Tibial nerve (tissue), 4 donors: Measurements from ENCODE around the gene MARVELD1.

Source experiments
- EP300 ChIP-seq, 2 donors: sonication (generic); formaldehyde crosslinking; IDR thresholded peaks; one replicate each; pipeline ENCODE4 v1.6.1; 2017; ENCODE audit warnings: antibody characterized with exemption in 2 of 2, mild to moderate bottlenecking in 1 of 2
- POLR2A ChIP-seq, 2 donors: fragments of 450-650 bp; IDR thresholded peaks; one replicate each; pipeline ENCODE4 v1.6.1; 2017; ENCODE audit warnings: antibody characterized with exemption in 2 of 2, mild to moderate bottlenecking in 2 of 2, moderate library complexity in 2 of 2
- TF ChIP-seq, protein P1 (sequence below), 5 experiments: fragments of 200-600 bp in 3 of 5; fragments of 450-650 bp in 2 of 5; sonication (generic) in 3 of 5; IDR thresholded peaks; one replicate each; pipeline ENCODE4 v1.5.1; 2016 to 2019; ENCODE audit warnings: antibody characterized with exemption in 5 of 5, mild to moderate bottlenecking in 3 of 5, moderate library complexity in 2 of 5

DNA sequence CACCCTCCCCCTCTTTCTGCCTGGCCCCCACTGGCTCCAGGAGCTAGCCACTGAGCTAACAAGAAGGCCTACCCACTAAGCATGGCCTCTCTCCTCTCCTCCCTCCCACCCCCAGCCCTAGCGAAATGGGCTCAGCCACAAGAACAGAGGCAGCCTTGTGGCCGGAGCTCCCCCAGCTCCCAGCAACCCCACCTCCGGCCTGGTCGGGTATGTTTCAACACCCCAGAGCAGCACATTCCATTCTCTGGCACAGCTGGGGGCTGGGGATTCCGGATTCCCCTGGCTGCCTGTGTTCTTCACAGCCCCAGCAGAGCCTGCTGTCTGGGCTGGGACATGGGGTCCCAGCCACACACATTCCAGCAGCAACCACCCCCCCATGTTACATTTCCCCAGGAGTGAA, 49.3 kb downstream of the MARVELD1 start:
- TF ChIP-seq POLR2A (IDR thresholded peaks at IDR 0.05) (no peak), EP300 (IDR thresholded peaks at IDR 0.05) (peak; percentile 25 to 94)
- TF ChIP-seq, protein P1, sequence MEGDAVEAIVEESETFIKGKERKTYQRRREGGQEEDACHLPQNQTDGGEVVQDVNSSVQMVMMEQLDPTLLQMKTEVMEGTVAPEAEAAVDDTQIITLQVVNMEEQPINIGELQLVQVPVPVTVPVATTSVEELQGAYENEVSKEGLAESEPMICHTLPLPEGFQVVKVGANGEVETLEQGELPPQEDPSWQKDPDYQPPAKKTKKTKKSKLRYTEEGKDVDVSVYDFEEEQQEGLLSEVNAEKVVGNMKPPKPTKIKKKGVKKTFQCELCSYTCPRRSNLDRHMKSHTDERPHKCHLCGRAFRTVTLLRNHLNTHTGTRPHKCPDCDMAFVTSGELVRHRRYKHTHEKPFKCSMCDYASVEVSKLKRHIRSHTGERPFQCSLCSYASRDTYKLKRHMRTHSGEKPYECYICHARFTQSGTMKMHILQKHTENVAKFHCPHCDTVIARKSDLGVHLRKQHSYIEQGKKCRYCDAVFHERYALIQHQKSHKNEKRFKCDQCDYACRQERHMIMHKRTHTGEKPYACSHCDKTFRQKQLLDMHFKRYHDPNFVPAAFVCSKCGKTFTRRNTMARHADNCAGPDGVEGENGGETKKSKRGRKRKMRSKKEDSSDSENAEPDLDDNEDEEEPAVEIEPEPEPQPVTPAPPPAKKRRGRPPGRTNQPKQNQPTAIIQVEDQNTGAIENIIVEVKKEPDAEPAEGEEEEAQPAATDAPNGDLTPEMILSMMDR (IDR thresholded peaks at IDR 0.05) = peak in 2 of 5 experiments; percentile 5 to 19
